NCI-H187 (cell line): ENCODE measurements around the gene ARHGAP44.
"Not testable (repeated sequence)": the region's sequence is repeated elsewhere in the genome, so short reads cannot be mapped to it uniquely, and the experiment has no call there.

Source experiments
- DNase-seq, 2 experiments: peaks; one replicate each; lab custom pipeline; 2025; lab: John Stamatoyannopoulos, UW

ARHGAP44 gene

GRCh38 chr17:12963505-12963904, 174.2 kb downstream of the ARHGAP44 start:
- DNase-seq = no peak

- DNase-seq = no peak
Measured at GRCh38 chr17:12964162-12964561, 174.9 kb downstream of the ARHGAP44 start.

GRCh38 chr17:12964840-12965239, 175.5 kb downstream of the ARHGAP44 start:
- no peak for DNase-seq

- no peak for DNase-seq
Measured at GRCh38 chr17:12965988-12966387, 176.7 kb downstream of the ARHGAP44 start.

GRCh38 chr17:12966413-12966812, 177.1 kb downstream of the ARHGAP44 start:
- DNase-seq = no peak

GRCh38 chr17:12967962-12968361, 178.7 kb downstream of the ARHGAP44 start:
- no peak for DNase-seq

GRCh38 chr17:12973496-12974004, 184.3 kb downstream of the ARHGAP44 start:
- no peak for DNase-seq

GRCh38 chr17:12974005-12974531, 184.8 kb downstream of the ARHGAP44 start:
- no peak for DNase-seq

- DNase-seq = no peak
Measured at GRCh38 chr17:12977008-12977751, 187.9 kb downstream of the ARHGAP44 start.

GRCh38 chr17:12978787-12979186, 189.5 kb downstream of the ARHGAP44 start:
- not testable (repeated sequence) for DNase-seq

GRCh38 chr17:12979246-12979645, 189.9 kb downstream of the ARHGAP44 start:
- DNase-seq = no peak

GRCh38 chr17:12979826-12980500, 190.7 kb downstream of the ARHGAP44 start:
- no peak for DNase-seq

GRCh38 chr17:12982224-12982623, 192.9 kb downstream of the ARHGAP44 start:
- no peak for DNase-seq

GRCh38 chr17:12983991-12984884, 194.9 kb downstream of the ARHGAP44 start:
- DNase-seq = no peak

- no peak for DNase-seq
Measured at GRCh38 chr17:12985431-12986293, 196.4 kb downstream of the ARHGAP44 start.

GRCh38 chr17:12987120-12987519, 197.8 kb downstream of the ARHGAP44 start:
- no peak for DNase-seq

GRCh38 chr17:12990041-12990808, 200.9 kb downstream of the ARHGAP44 start:
- no peak for DNase-seq

GRCh38 chr17:12990926-12991325, 201.6 kb downstream of the ARHGAP44 start:
- no peak for DNase-seq

- DNase-seq = no peak
Measured at GRCh38 chr17:12992676-12993075, 203.4 kb downstream of the ARHGAP44 start.

- no peak for DNase-seq
Measured at GRCh38 chr17:12993631-12994030, 204.3 kb downstream of the ARHGAP44 start.
